HepG2 (cell line): ENCODE data around the gene BIVM. TPM values are rescaled to one million over a fixed set of nuclear protein-coding genes. Genes with fewer than 3 reads are reported as not detected.

Source experiments
- ATAC-seq: fragments of 200-7000 bp; cut with Tn5 transposase; 3 replicates; pipeline ENCODE4 v1.9.1; 2020; ENCODE audit warnings: mild to moderate bottlenecking, moderate library complexity
- BruUV-seq: library from RNA; stranded (reverse); fragments of 400-500 nt; replicated peaks from 2 replicates; lab custom pipeline; 2021; lab: Mats Ljungman, UMichigan
- CTCF ChIA-PET: fragments of 300-600 bp; formaldehyde crosslinking; extraction: SDS; loops from one replicate; lab custom pipeline; 2021; ENCODE audit warnings: low total read pairs, inconsistent platforms, low intra/inter-chr PET ratio; lab: Yijun Ruan, JAX
- POLR2A ChIA-PET: fragments of 350-600 bp; sonication (Branson Sonifier 250); formaldehyde crosslinking; loops from one replicate; lab custom pipeline; 2020; ENCODE audit warnings: antibody characterized with exemption, inconsistent platforms; lab: Yijun Ruan, JAX
- DNase-seq: peaks from one replicate; pipeline ENCODE4 v3.0.0-alpha.2; 2015; ENCODE audit warnings: low spot score
- FAIRE-seq: peaks from 3 replicates; lab custom pipeline; 2011; peaks lifted over from hg19 to GRCh38; lab: Jason Lieb, UNC
- H2AFZ ChIP-seq: one replicate; pipeline ENCODE4 v1.6.1; 2011; ENCODE audit warnings: low read length, inconsistent platforms
- H3K27ac ChIP-seq: fragments of 300-600 bp; 3 replicates; pipeline ENCODE4 v1.8.0; 2011; ENCODE audit warnings: mixed run types, mild to moderate bottlenecking, mixed read lengths, low read length, inconsistent platforms; ENCODE audit not compliant: insufficient read depth; ENCODE audit errors: extremely low read length
- H3K27me3 ChIP-seq, 2 experiments: fragments of 200-600 bp in 1 of 2; 2 replicates in 1 of 2; 3 replicates in 1 of 2; pipeline versions ENCODE4 v1.6.0 to v1.8.0; 2011; ENCODE audit warnings: low read length in 2 of 2, mild to moderate bottlenecking in 2 of 2, moderate library complexity in 2 of 2, inconsistent platforms in 1 of 2; ENCODE audit not compliant: insufficient read depth in 2 of 2, control insufficient read depth in 1 of 2
- H3K36me3 ChIP-seq, 2 experiments: fragments of 200-600 bp in 1 of 2; replicated peaks in 1 of 2; 2 replicates in 1 of 2; 3 replicates in 1 of 2; pipeline versions ENCODE4 v1.5.1 to v1.8.0; 2011; ENCODE audit warnings: low read length in 2 of 2, inconsistent platforms in 1 of 2; ENCODE audit not compliant: insufficient read depth in 2 of 2, control insufficient read depth in 1 of 2
- H3K4me1 ChIP-seq: 2 replicates; pipeline ENCODE4 v1.5.1; 2012; ENCODE audit warnings: low read length, inconsistent platforms; ENCODE audit not compliant: insufficient read depth
- H3K4me2 ChIP-seq: 2 replicates; pipeline ENCODE4 v1.6.0; 2011; ENCODE audit warnings: low read depth, low read length, inconsistent platforms
- H3K4me3 ChIP-seq, 3 experiments: fragments of 200-600 bp in 1 of 3; sonication (generic), shearing (Covaris generic) in 1 of 3; replicated peaks in 1 of 3; 2 replicates each; pipeline ENCODE4 v1.5.1; 2011 to 2016; ENCODE audit warnings: low read length in 3 of 3, inconsistent platforms in 2 of 3, low read depth in 2 of 3, mild to moderate bottlenecking in 2 of 3, control low read depth in 1 of 3, mixed read lengths in 1 of 3; ENCODE audit not compliant: insufficient read depth in 1 of 3
- H3K79me2 ChIP-seq: one replicate; pipeline ENCODE4 v1.6.1; 2011; ENCODE audit warnings: low read length, inconsistent platforms; ENCODE audit not compliant: insufficient read depth
- H3K9ac ChIP-seq: 2 replicates; pipeline ENCODE4 v1.6.0; 2011; ENCODE audit warnings: mild to moderate bottlenecking, low read depth, low read length, inconsistent platforms; ENCODE audit not compliant: insufficient read depth
- H3K9me3 ChIP-seq: 2 replicates; pipeline ENCODE4 v1.5.1; 2012; ENCODE audit warnings: mild to moderate bottlenecking, low read length
- H4K20me1 ChIP-seq: 2 replicates; pipeline ENCODE4 v1.6.0; 2011; ENCODE audit warnings: inconsistent platforms, mild to moderate bottlenecking, low read length, moderate library complexity; ENCODE audit not compliant: insufficient read depth
- BORCS8-MEF2B ChIP-seq: sonication (generic); formaldehyde crosslinking; IDR thresholded peaks from 2 replicates; pipeline ENCODE4 v1.8.0; 2022; ENCODE audit warnings: mild to moderate bottlenecking, missing genetic modification reagents
- HBP1 ChIP-seq: IDR thresholded peaks from 2 replicates; pipeline ENCODE4 v1.6.1; 2016; ENCODE audit warnings: low read depth, control low read depth
- IKZF4 ChIP-seq: sonication (generic); formaldehyde crosslinking; IDR thresholded peaks from 2 replicates; pipeline ENCODE4 v1.5.1; 2020; ENCODE audit warnings: borderline replicate concordance, mild to moderate bottlenecking, low read depth, missing genetic modification reagents; ENCODE audit errors: not compliant biosample characterization
- IRX3 ChIP-seq: sonication (generic); formaldehyde crosslinking; IDR thresholded peaks from 2 replicates; pipeline ENCODE4 v1.8.1; 2023; ENCODE audit warnings: mild to moderate bottlenecking, low read depth, missing genetic modification reagents, borderline replicate concordance
- MZF1 ChIP-seq: sonication (generic); formaldehyde crosslinking; IDR thresholded peaks from 2 replicates; pipeline ENCODE4 v1.8.1; 2023; ENCODE audit warnings: mild to moderate bottlenecking, missing genetic modification reagents, borderline replicate concordance
- ZNF230 ChIP-seq: sonication (generic); formaldehyde crosslinking; IDR thresholded peaks from 2 replicates; pipeline ENCODE4 v1.4.0; 2020; ENCODE audit warnings: mild to moderate bottlenecking, missing genetic modification reagents
- ZNF280B ChIP-seq: sonication (generic); formaldehyde crosslinking; IDR thresholded peaks from 2 replicates; pipeline ENCODE4 v1.5.0; 2020; ENCODE audit warnings: missing genetic modification reagents, mild to moderate bottlenecking, borderline replicate concordance
- ZNF383 ChIP-seq: sonication (generic); formaldehyde crosslinking; IDR thresholded peaks from 2 replicates; pipeline ENCODE4 v1.4.0; 2020; ENCODE audit warnings: missing genetic modification reagents, mild to moderate bottlenecking, borderline replicate concordance
- ZNF484 ChIP-seq: sonication (generic); formaldehyde crosslinking; IDR thresholded peaks from 2 replicates; pipeline ENCODE4 v1.5.1; 2020; ENCODE audit warnings: mild to moderate bottlenecking, low read depth, missing genetic modification reagents, borderline replicate concordance
- ZNF597 ChIP-seq: sonication (generic); formaldehyde crosslinking; IDR thresholded peaks from 2 replicates; pipeline ENCODE4 v1.5.0; 2020; ENCODE audit warnings: missing genetic modification reagents
- ZNF704 ChIP-seq: sonication (generic); formaldehyde crosslinking; IDR thresholded peaks from 2 replicates; pipeline ENCODE4 v1.8.1; 2023; ENCODE audit warnings: mild to moderate bottlenecking, inconsistent platforms, moderate library complexity, missing genetic modification reagents, borderline replicate concordance
- ZNF850 ChIP-seq: sonication (generic); formaldehyde crosslinking; conservative IDR thresholded peaks from 2 replicates; pipeline ENCODE4 v1.9.0; 2021; ENCODE audit warnings: mild to moderate bottlenecking, missing genetic modification reagents
- WGBS: methylation state at CpG from one replicate; pipeline ENCODE4 v1.1.6; 2017; ENCODE audit warnings: low lambda C conversion rate; 5-methylcytosine and 5-hydroxymethylcytosine counted together
- in situ Hi-C: cut with HindIII; loops from 2 replicates; pipeline ENCODE4 v1.10.0; 2017; ENCODE audit warnings: low pct_unique_long_range_greater_than_20kb; ENCODE audit not compliant: extremely low pct_ligation_motif_present
- intact Hi-C: fragments of 100-400 bp; cut with micrococcal nuclease; formaldehyde crosslinking; loops from one replicate; pipeline ENCODE4 v1.10.0; 2022; ENCODE audit not compliant: unreplicated experiment
- polyA plus RNA-seq, 8 experiments: library from polyadenylated mRNA; depleted of rRNA in 3 of 8; stranded (reverse) in 7 of 8; unstranded in 1 of 8; fragments of >200 nt; fragmentation: Illumina TruSeq in 4 of 8; extraction: Trizol in 4 of 8; gene quantifications; 2 replicates each; pipeline versions ENCODE4 v1.2.1 to v1.2.3, GENCODE V29; 2011 to 2016; ENCODE audit warnings: low read depth in 4 of 8, missing spikeins in 1 of 8, mixed read lengths in 1 of 8; ENCODE audit not compliant: insufficient read depth in 1 of 8
- total RNA-seq, 5 experiments: library from RNA; depleted of rRNA; stranded (reverse); fragments of >200 nt; fragmentation: Illumina TruSeq; extraction: Trizol; gene quantifications; 2 replicates each; pipeline ENCODE4 v1.2.3, GENCODE V29; 2016; ENCODE audit warnings: low read depth in 1 of 5

The BIVM gene
- total and polyA plus RNA-seq, 2 of the 13 experiments (the other 11 are each of a cell fraction or from before 2014, with no cell fraction given): 10.4 to 15.8 TPM

- Histone ChIP-seq H3K27ac (no peak overlapping the region), H3K36me3 (peaks cover 1 to 14% of the 10 kb centered on the region in 2 experiments; a peak in 3 of 5 replicates), H3K27me3 (no peaks in the 10 kb centered on the region), H3K79me2 (peaks cover 21% of the 10 kb centered on the region), H3K9ac (no peak overlapping the region), H3K4me3 (no peak overlapping the region), H4K20me1 (0 out of 2 replicates have a peak, but pooled peaks cover 5% of the 10 kb centered on the region), H3K4me2 (no peak overlapping the region), H3K4me1 (peaks cover 24% of the 10 kb centered on the region), H3K9me3 (no peaks in the 10 kb centered on the region), H2AFZ (no peak overlapping the region)
- ChIA-PET CTCF (no interaction called here), POLR2A (interaction anchor here (1.1 to 1.2 kb wide), 3 partner anchors 13 to 218 kb away, joined by 3 to 4 read pairs (median 3); partner anchors contain the start of gene TPP2)
- no TSS peak for BruUV-seq
- in situ Hi-C loops: no loop called here
- FAIRE-seq (no peak), DNase-seq (no peak), ATAC-seq (no peak)
- intact Hi-C loops: no loop called here
- 82% methylated on average over 7 of the region's 7 CpGs for WGBS
- TF ChIP-seq ZNF597: no peak
- TF ChIP-seq ZNF850: no peak
- TF ChIP-seq BORCS8-MEF2B: no peak
- no peak for TF ChIP-seq ZNF280B (CRISPR knock-in tag)
- no peak for TF ChIP-seq MZF1 (CRISPR knock-in tag)
- TF ChIP-seq ZNF484 (CRISPR knock-in tag): no peak
- no peak for TF ChIP-seq ZNF704 (CRISPR knock-in tag)
- TF ChIP-seq HBP1: no peak
- no peak for TF ChIP-seq IRX3
- no peak for TF ChIP-seq ZNF230
- no peak for TF ChIP-seq ZNF383 (CRISPR knock-in tag)
- no peak for TF ChIP-seq IKZF4 (CRISPR knock-in tag)
Observed at GRCh38 chr13:102814025-102814607, 15.2 kb downstream of the BIVM start.
